ENCODE measurements around the gene PPP2R5C.
A peak's percentile ranks its signal among the peaks of the same experiment; 100 is the strongest.
"Not testable (repeated sequence)": the region's sequence is repeated elsewhere in the genome, so short reads cannot be mapped to it uniquely, and the experiment has no call there.

The PPP2R5C gene

GRCh38 chr14:101781240-101782061, 19.9 kb downstream of the PPP2R5C start:
- DNase-seq (ENCODE audit: low spot score), result no peak

- DNase-seq (ENCODE audit: low spot score), result no peak
Observed at GRCh38 chr14:101783260-101784016, 21.9 kb downstream of the PPP2R5C start.

- DNase-seq (ENCODE audit: low spot score), result no peak
Observed at GRCh38 chr14:101784631-101785030, 23.1 kb downstream of the PPP2R5C start.

- no peak for DNase-seq (ENCODE audit: low spot score)
Observed at GRCh38 chr14:101788016-101788635, 26.6 kb downstream of the PPP2R5C start.

- no peak for DNase-seq (ENCODE audit: low spot score)
Observed at GRCh38 chr14:101789222-101789621, 27.7 kb downstream of the PPP2R5C start.

GRCh38 chr14:101790232-101790631, 28.7 kb downstream of the PPP2R5C start:
- no peak for DNase-seq (ENCODE audit: low spot score)

GRCh38 chr14:101791919-101792572, 30.5 kb downstream of the PPP2R5C start:
- DNase-seq (ENCODE audit: low spot score), result no peak

GRCh38 chr14:101796016-101796415, 34.5 kb downstream of the PPP2R5C start:
- no peak for DNase-seq (ENCODE audit: low spot score)

- DNase-seq (ENCODE audit: low spot score), result no peak
Observed at GRCh38 chr14:101796479-101796878, 35.0 kb downstream of the PPP2R5C start.

GRCh38 chr14:101797856-101798255, 36.3 kb downstream of the PPP2R5C start:
- DNase-seq (ENCODE audit: low spot score), result no peak

- not testable (repeated sequence) for DNase-seq (ENCODE audit: low spot score)
Observed at GRCh38 chr14:101804373-101804772, 42.9 kb downstream of the PPP2R5C start.

GRCh38 chr14:101806252-101806651, 44.7 kb downstream of the PPP2R5C start:
- DNase-seq (ENCODE audit: low spot score), result not testable (repeated sequence)

- DNase-seq (ENCODE audit: low spot score), result peak; percentile 80
Observed at GRCh38 chr14:101808020-101808641, 46.6 kb downstream of the PPP2R5C start.

- DNase-seq (ENCODE audit: low spot score), result no peak
Observed at GRCh38 chr14:101808894-101809670, 47.6 kb downstream of the PPP2R5C start.

- peak; percentile 83 for DNase-seq (ENCODE audit: low spot score)
Observed at GRCh38 chr14:101809671-101810514, 48.4 kb downstream of the PPP2R5C start.

- no peak for DNase-seq (ENCODE audit: low spot score)
Observed at GRCh38 chr14:101810897-101811621, 49.5 kb downstream of the PPP2R5C start.

GRCh38 chr14:101812071-101812470, 50.6 kb downstream of the PPP2R5C start:
- no peak for DNase-seq (ENCODE audit: low spot score)

- DNase-seq (ENCODE audit: low spot score), result no peak
Observed at GRCh38 chr14:101813171-101813759, 51.8 kb downstream of the PPP2R5C start.
